Neuronal stem cell (in vitro differentiated cells): ENCODE results near the gene SH3BP2.

ENCODE experiments used
- DNase-seq: peaks from one replicate; pipeline ENCODE4 v3.0.0-alpha.2; 2013; ENCODE audit warnings: low spot score
- H2AFZ ChIP-seq: one replicate; pipeline ENCODE4 v1.6.1; 2013; ENCODE audit warnings: mild to moderate bottlenecking, low read length, inconsistent platforms
- H2AK5ac ChIP-seq: 2 replicates; pipeline ENCODE4 v1.6.1; 2013; ENCODE audit warnings: low read depth, mild to moderate bottlenecking, inconsistent platforms, low read length, moderate library complexity, mixed read lengths
- H2BK120ac ChIP-seq: 2 replicates; pipeline ENCODE4 v1.6.1; 2013; ENCODE audit warnings: low read depth, mild to moderate bottlenecking, inconsistent platforms, low read length, moderate library complexity, mixed read lengths
- H2BK12ac ChIP-seq: one replicate; pipeline ENCODE4 v1.6.1; 2013; ENCODE audit warnings: low read length, inconsistent platforms
- H2BK15ac ChIP-seq: 2 replicates; pipeline ENCODE4 v1.6.1; 2013; ENCODE audit warnings: mild to moderate bottlenecking, low read length, inconsistent platforms, mixed read lengths
- H2BK5ac ChIP-seq: one replicate; pipeline ENCODE4 v1.6.1; 2013; ENCODE audit warnings: inconsistent platforms, mild to moderate bottlenecking, low read length, moderate library complexity
- H3K14ac ChIP-seq: one replicate; pipeline ENCODE4 v1.6.1; 2013; ENCODE audit warnings: low read length, inconsistent platforms
- H3K18ac ChIP-seq: 2 replicates; pipeline ENCODE4 v1.6.1; 2013; ENCODE audit warnings: low read length, inconsistent platforms
- H3K23ac ChIP-seq: 2 replicates; pipeline ENCODE4 v1.6.1; 2013; ENCODE audit warnings: low read depth, mild to moderate bottlenecking, mixed read lengths, low read length, inconsistent platforms; ENCODE audit not compliant: poor library complexity
- H3K27ac ChIP-seq: replicated peaks from 3 replicates; pipeline ENCODE4 v1.5.1; 2013; ENCODE audit warnings: low read length, inconsistent platforms
- H3K27me3 ChIP-seq, 3 experiments: 2 replicates each; pipeline ENCODE4 v1.6.1; 2013; ENCODE audit warnings: low read length in 3 of 3, mild to moderate bottlenecking in 2 of 3, inconsistent platforms in 1 of 3, low read depth in 1 of 3, mixed read lengths in 1 of 3, moderate library complexity in 1 of 3; ENCODE audit not compliant: control insufficient read depth in 3 of 3, insufficient read depth in 3 of 3
- H3K36me3 ChIP-seq, 2 donors: replicated peaks in 1 of 2; 2 replicates each; pipeline ENCODE4 v1.6.1; 2013; ENCODE audit warnings: low read length in 2 of 2; ENCODE audit not compliant: control insufficient read depth in 2 of 2, insufficient read depth in 2 of 2
- H3K4ac ChIP-seq: 2 replicates; pipeline ENCODE4 v1.6.1; 2013; ENCODE audit warnings: inconsistent platforms, mild to moderate bottlenecking, low read length, moderate library complexity
- H3K4me1 ChIP-seq, 2 donors: 1 replicate in 1 of 2; 2 replicates in 1 of 2; pipeline ENCODE4 v1.6.1; 2013; ENCODE audit warnings: low read length in 2 of 2, low read depth in 1 of 2; ENCODE audit not compliant: control insufficient read depth in 2 of 2, insufficient read depth in 1 of 2
- H3K4me2 ChIP-seq: one replicate; pipeline ENCODE4 v1.6.1; 2013; ENCODE audit warnings: mild to moderate bottlenecking, low read length, inconsistent platforms; ENCODE audit not compliant: insufficient read depth, poor library complexity, severe bottlenecking
- H3K4me3 ChIP-seq, 2 donors: 2 replicates each; pipeline ENCODE4 v1.5.1; 2013; ENCODE audit warnings: low read length in 2 of 2, mild to moderate bottlenecking in 2 of 2, inconsistent platforms in 1 of 2, moderate library complexity in 1 of 2
- H3K79me1 ChIP-seq: one replicate; pipeline ENCODE4 v1.6.1; 2013; ENCODE audit warnings: low read depth, mild to moderate bottlenecking, inconsistent platforms, low read length, moderate library complexity
- H3K9ac ChIP-seq: one replicate; pipeline ENCODE4 v1.6.1; 2013; ENCODE audit warnings: mild to moderate bottlenecking, low read depth, low read length, inconsistent platforms; ENCODE audit not compliant: poor library complexity
- H3K9me3 ChIP-seq, 2 donors: replicated peaks in 1 of 2; 2 replicates each; pipeline versions ENCODE3 to v1.6.1; 2013; ENCODE audit warnings: low read length in 2 of 2, mild to moderate bottlenecking in 2 of 2, inconsistent platforms in 1 of 2, low read depth in 1 of 2, mixed read lengths in 1 of 2, moderate library complexity in 1 of 2; ENCODE audit not compliant: control insufficient read depth in 2 of 2, insufficient read depth in 1 of 2
- H4K8ac ChIP-seq: one replicate; pipeline ENCODE4 v1.6.1; 2013; ENCODE audit warnings: low read depth, mild to moderate bottlenecking, inconsistent platforms, low read length, moderate library complexity
- H4K91ac ChIP-seq: one replicate; pipeline ENCODE4 v1.6.1; 2013; ENCODE audit warnings: low read length, low read depth, mild to moderate bottlenecking, inconsistent platforms; ENCODE audit not compliant: poor library complexity
- WGBS, 2 donors: extraction: QIAGEN DNeasy Blood & Tissue Kit; methylation state at CpG; one replicate each; pipeline ENCODE4 v1.1.7; 2013; ENCODE audit warnings: missing lambda C conversion rate in 2 of 2, mixed read lengths in 1 of 2; ENCODE audit not compliant: insufficient read length in 2 of 2, insufficient replicate concordance in 1 of 2; ENCODE audit errors: extremely low coverage in 2 of 2; 5-methylcytosine and 5-hydroxymethylcytosine counted together

SH3BP2 gene

GRCh38 chr4:2837904-2838496, 45.1 kb downstream of the SH3BP2 start:
- Histone ChIP-seq H3K23ac (no peak overlapping the region), H3K36me3 (peaks cover 9 to 20% of the 10 kb centered on the region in 2 donors), H2AFZ (peak overlapping the region; percentile 65), H3K14ac (no peak overlapping the region), H3K9me3 (no peaks in the 10 kb centered on the region), H3K9ac (no peak overlapping the region), H2BK5ac (no peak overlapping the region), H2BK15ac (no peak overlapping the region), H3K4me2 (no peak overlapping the region), H3K18ac (no peak overlapping the region), H2AK5ac (peak overlapping the region; percentile 71), H2BK120ac (no peak overlapping the region), H4K8ac (peak overlapping the region; percentile 76), H2BK12ac (no peak overlapping the region), H4K91ac (no peak overlapping the region), H3K27me3 (no peaks in the 10 kb centered on the region), H3K4ac (no peak overlapping the region), H3K79me1 (no peaks in the 10 kb centered on the region), H3K27ac (no peak overlapping the region), H3K4me3 (peak overlapping the region in 1 of 2 donors; percentile 16), H3K4me1 (peaks cover 10 to 18% of the 10 kb centered on the region in 2 donors)
- no CpG with 5 or more reads among the region's 8 CpGs for WGBS, 2 donors
- DNase-seq = no peak

DNA sequence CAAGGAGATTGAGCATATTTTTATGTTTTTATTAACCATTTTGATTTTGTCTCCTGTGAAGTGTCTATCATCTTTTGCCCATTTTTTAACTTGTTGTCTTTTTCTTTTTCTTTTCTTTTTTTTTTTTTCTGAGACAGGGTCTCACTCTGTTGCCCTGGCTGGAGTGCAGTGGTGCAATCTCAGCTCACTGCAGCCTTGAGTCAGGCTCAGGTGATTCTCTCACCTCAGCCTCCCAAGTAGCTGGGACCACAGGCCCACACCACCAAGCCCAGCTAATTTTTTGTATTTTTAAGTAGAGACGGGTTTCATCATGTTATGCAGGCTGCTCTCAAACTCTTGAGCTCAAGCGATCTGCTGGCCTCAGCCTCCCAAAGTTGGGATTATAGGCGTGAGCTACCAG, 46.2 kb downstream of the SH3BP2 start:
- Histone ChIP-seq H3K18ac (no peak overlapping the region), H2AK5ac (no peak overlapping the region), H3K4me3 (no peak overlapping the region), H3K4ac (no peak overlapping the region), H2BK12ac (no peak overlapping the region), H3K9me3 (no peaks in the 10 kb centered on the region), H3K9ac (no peak overlapping the region), H4K91ac (no peak overlapping the region), H2BK120ac (no peak overlapping the region), H3K79me1 (peaks cover under 1% of the 10 kb centered on the region), H3K36me3 (peaks cover 2 to 10% of the 10 kb centered on the region in 2 donors), H3K27me3 (no peaks in the 10 kb centered on the region), H3K23ac (no peak overlapping the region), H3K14ac (no peak overlapping the region), H2BK5ac (no peak overlapping the region), H3K27ac (no peak overlapping the region), H3K4me1 (peaks cover 11 to 19% of the 10 kb centered on the region in 2 donors), H3K4me2 (no peak overlapping the region), H4K8ac (no peak overlapping the region), H2BK15ac (no peak overlapping the region), H2AFZ (no peak overlapping the region)
- no CpG with 5 or more reads among the region's 3 CpGs for WGBS, 2 donors
- DNase-seq = no peak

- no peak overlapping the region for H2BK120ac ChIP-seq
- no peak for DNase-seq
These were observed 49.9 kb downstream of the SH3BP2 start for GRCh38 chr4:2842687-2843262.

GRCh38 chr4:2843263-2843940, 50.5 kb downstream of the SH3BP2 start, which contains the start of gene ADD1:
Gene ADD1 (plus strand): TSS chr4:2843844. CDS start chr4:2875916, 32,072 bp downstream.
- Histone ChIP-seq H3K27ac (peak within 1 kb of the TSS; percentile 76), H2BK15ac (peak within 1 kb of the TSS; percentile 67), H3K23ac (peak within 1 kb of the TSS; percentile 93), H2AFZ (peak within 1 kb of the TSS; percentile 94), H3K9me3 (no peaks in the 10 kb centered on the region), H3K9ac (peak within 1 kb of the TSS; percentile 99), H3K27me3 (no peaks in the 10 kb centered on the region), H4K91ac (no peak within 1 kb of the TSS), H2BK120ac (no peak within 1 kb of the TSS), H2BK5ac (no peak within 1 kb of the TSS), H2AK5ac (peak within 1 kb of the TSS; percentile 81), H3K4me2 (peak within 1 kb of the TSS; percentile 92), H3K4ac (peak within 1 kb of the TSS; percentile 53), H3K79me1 (peaks cover 3% of the 10 kb centered on the region), H3K4me3 (peak within 1 kb of the TSS; percentile 75 to 95), H3K4me1 (peaks cover 5 to 6% of the 10 kb centered on the region in 2 donors), H2BK12ac (no peak within 1 kb of the TSS), H3K36me3 (no peaks in the 10 kb centered on the region), H3K18ac (peak within 1 kb of the TSS; percentile 97), H3K14ac (peak within 1 kb of the TSS; percentile 94), H4K8ac (peak within 1 kb of the TSS; percentile 48)
- DNase-seq = peak; percentile 97
- no CpG with 5 or more reads among the region's 65 CpGs for WGBS, 2 donors

More at GRCh38 chr4:2842687-2843262, 49.9 kb downstream of the SH3BP2 start:
- Histone ChIP-seq H3K14ac (peak overlapping the region; percentile 91), H3K4me1 (peaks cover 5 to 12% of the 10 kb centered on the region in 2 donors), H4K91ac (no peak overlapping the region), H3K36me3 (no peaks in the 10 kb centered on the region), H3K27me3 (no peaks in the 10 kb centered on the region), H2BK5ac (no peak overlapping the region), H4K8ac (peak overlapping the region; percentile 48), H3K18ac (peak overlapping the region; percentile 97), H3K23ac (peak overlapping the region; percentile 93), H3K9ac (peak overlapping the region; percentile 99), H2BK12ac (no peak overlapping the region), H3K4me3 (peak overlapping the region; percentile 75 to 94), H3K9me3 (no peaks in the 10 kb centered on the region), H2BK15ac (peak overlapping the region; percentile 67), H3K79me1 (peaks cover 3% of the 10 kb centered on the region), H3K27ac (peak overlapping the region; percentile 37), H2AK5ac (no peak overlapping the region), H3K4ac (no peak overlapping the region), H3K4me2 (peak overlapping the region; percentile 92), H2AFZ (peak overlapping the region; percentile 94)
- no CpG with 5 or more reads among the region's 10 CpGs for WGBS, 2 donors
